Right ventricle myocardium inferior (tissue), 1 donor: ENCODE data around the gene ANP32A. TPM values are rescaled to one million over a fixed set of nuclear protein-coding genes. Genes with fewer than 3 reads are reported as not detected.
A peak's percentile ranks its signal among the peaks of the same experiment; 100 is the strongest.

Experiments used
- ATAC-seq: fragments of 200-7000 bp; cut with Tn5 transposase; one replicate; pipeline ENCODE4 v1.9.1; 2020; ENCODE audit warnings: mild to moderate bottlenecking, moderate library complexity
- DNase-seq: peaks from one replicate; pipeline ENCODE4 v3.0.0; 2021; ENCODE audit errors: missing footprints
- intact Hi-C: fragments of 100-400 bp; cut with DNase I; formaldehyde crosslinking; loops from one replicate; pipeline ENCODE4 v1.11.0; 2022
- total RNA-seq: library from RNA; stranded (reverse); fragmentation: NEBNext Ultra II Directional; extraction: Animal tissue kit (Norgen Biotek cat#: 25700); gene quantifications from one replicate; pipeline ENCODE4 v1.2.1, GENCODE V29; 2021
- donor health status: DM: no; HTN: yes; CAD: no; lungs with severe emphysema.

ANP32A gene
- total RNA-seq, 1 donor from 2014 or later: 134 TPM

- DNase-seq (no peak), ATAC-seq (no peak)
- intact Hi-C loops: no loop called here
Observed at GRCh38 chr15:68807249-68807648, 13.4 kb downstream of the ANP32A start.

GRCh38 chr15:68806220-68807060, 14.3 kb downstream of the ANP32A start:
- no peak for DNase-seq
- intact Hi-C loops: no loop called here
- peak; percentile 59 for ATAC-seq

DNA sequence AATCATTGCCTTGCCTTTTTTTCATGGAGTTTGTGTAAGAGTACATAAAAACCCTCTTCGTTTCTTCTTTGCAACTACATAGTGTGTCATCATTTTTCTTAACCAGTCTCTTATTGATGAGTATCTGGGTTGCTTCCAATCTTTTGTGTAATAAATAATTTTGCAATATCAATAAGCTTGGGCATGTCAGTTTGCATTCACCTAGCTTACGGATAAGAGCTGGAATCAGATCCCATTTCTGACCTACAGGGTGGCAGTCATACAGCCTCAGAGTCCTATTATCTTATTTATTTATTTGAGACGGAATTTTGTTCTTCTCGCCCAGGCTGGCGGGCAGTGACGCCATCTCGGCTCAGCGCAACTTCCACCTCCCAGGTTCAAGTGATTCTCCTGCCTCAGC, 18.3 kb downstream of the ANP32A start:
- ATAC-seq (no peak), DNase-seq (no peak)
- intact Hi-C loops: no loop called here

DNA sequence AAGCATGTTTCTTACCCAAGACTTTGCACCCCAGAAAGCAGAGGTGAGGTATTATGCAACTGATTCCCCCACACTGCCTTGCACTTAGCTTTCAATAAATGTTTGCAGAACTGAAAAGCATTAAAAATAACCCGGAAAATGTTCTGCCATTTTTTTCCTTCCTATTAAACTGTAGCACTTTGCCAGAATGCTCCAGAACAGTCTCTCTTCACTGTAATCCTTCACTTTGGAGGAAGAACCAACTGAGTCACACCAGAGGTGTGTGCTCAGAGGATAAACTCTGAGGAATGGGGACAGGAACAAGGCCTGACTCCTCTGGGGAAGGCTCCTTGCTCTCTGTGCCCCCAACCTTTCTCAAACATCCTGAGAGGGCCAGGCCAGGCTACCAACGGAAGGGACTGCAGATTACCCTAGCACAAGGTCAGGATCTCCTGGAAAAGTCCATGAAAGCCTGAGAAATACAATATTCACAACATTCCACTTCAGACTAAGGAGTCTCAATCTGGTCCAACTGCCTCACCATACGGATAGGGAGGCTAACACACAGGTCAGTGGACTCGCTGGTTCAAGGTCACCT, 19.0 kb downstream of the ANP32A start:
- DNase-seq (no peak), ATAC-seq (no peak)
- intact Hi-C loops: no loop called here

DNA sequence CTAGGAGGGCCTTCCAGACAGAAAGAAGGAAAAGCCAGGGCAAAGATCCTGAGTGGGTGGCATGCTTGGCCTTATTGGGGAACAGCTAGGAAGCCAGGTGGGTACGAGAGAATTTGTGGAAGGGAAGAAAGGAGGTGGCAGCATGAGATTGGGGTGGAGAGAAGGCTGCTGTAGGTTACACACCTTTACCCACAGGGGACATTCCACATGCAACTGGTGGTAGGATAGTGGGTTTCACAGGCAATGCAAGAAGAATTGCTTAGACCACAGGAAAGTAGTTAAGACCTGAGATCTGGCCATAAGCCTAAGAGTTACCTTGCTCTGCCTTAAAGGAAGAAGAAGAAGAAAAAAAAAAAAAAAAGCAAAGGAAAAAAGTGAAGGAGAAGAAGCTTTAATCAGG, 19.8 kb downstream of the ANP32A start:
- intact Hi-C loops: no loop called here
- ATAC-seq: no peak
- DNase-seq: no peak

GRCh38 chr15:68798346-68799094, 22.2 kb downstream of the ANP32A start:
- no peak for ATAC-seq
- intact Hi-C loops: no loop called here
- DNase-seq: no peak

DNA sequence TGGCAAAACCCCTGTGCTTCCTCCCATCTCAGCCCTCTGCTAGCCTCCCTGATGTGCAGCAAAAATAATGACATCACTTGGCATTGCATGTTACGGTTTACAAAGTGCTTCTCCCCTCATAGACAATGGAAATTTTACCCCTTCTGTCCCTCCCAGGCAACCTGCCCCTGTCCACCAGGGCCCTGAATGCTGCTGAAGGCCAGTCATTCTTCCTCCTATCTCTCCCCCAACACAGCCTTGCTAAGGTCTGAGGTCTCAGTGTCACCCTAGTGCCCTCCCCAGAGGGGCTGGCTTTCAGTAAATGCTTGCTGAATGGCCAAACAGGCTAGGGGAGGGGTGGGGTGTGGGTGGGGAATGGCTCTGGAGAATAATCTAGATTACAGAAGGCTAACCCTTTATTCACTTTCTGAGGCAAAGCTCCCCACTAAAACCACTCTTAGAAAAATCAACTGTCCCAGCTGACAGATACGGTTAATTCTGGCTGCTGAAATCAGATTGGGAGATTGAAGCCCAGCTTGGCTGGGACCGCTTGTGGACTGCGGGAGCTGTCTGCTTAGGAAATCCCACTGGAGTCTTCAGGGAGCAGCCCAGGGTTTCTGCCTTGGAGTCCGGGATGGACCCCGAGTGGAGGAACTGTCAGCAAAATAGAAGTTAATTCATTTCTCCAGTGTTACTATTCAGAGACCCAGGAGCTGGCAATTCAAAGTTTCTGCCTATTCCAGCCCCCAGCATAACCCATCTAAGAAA, 22.9 kb downstream of the ANP32A start:
- peak; percentile 20 for ATAC-seq
- intact Hi-C loops: no loop called here
- DNase-seq: no peak

- ATAC-seq: no peak
- DNase-seq: no peak
- intact Hi-C loops: no loop called here
Observed at GRCh38 chr15:68797191-68797590, 23.5 kb downstream of the ANP32A start.

DNA sequence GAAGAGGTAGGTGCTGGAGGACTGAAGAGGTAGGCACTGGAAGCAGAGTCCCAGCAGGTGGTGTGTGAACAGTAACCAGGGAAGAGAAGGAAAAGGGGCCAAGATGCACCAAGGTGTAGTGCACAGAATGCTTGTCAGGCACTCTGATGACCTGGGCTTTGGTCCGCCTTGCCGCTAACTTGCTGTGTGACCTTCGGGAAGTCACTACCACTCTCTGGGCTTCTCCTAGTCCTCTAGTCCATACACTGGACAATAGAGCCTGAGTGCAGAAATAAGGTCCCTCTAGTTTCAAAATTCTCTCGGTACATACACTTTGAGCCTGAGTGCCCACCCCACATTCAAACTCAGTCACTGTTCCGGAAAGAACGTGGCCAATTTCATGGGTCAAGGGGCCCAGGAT, 24.1 kb downstream of the ANP32A start:
- intact Hi-C loops: no loop called here
- no peak for DNase-seq
- ATAC-seq: no peak

GRCh38 chr15:68795298-68795848, 25.3 kb downstream of the ANP32A start:
- intact Hi-C loops: loop anchor here (2.0 kb wide), 1 partner anchor 23 kb away; no protein-coding TSS in a partner anchor
- ATAC-seq (peak; percentile 94), DNase-seq (peak; percentile 97)

- ATAC-seq (no peak), DNase-seq (no peak)
- intact Hi-C loops: loop anchor here (2.0 kb wide), 1 partner anchor 24 kb away; no protein-coding TSS in a partner anchor
Observed at GRCh38 chr15:68794863-68795262, 25.8 kb downstream of the ANP32A start.

- ATAC-seq: no peak
- intact Hi-C loops: loop anchor here (2.0 kb wide), 1 partner anchor 24 kb away; no protein-coding TSS in a partner anchor
Observed at GRCh38 chr15:68794307-68794706, 26.4 kb downstream of the ANP32A start.

GRCh38 chr15:68793776-68794175, 26.9 kb downstream of the ANP32A start:
- intact Hi-C loops: loop anchor here (2.0 kb wide), 1 partner anchor 25 kb away; no protein-coding TSS in a partner anchor
- ATAC-seq (no peak), DNase-seq (no peak)

More at GRCh38 chr15:68794307-68794706, 26.4 kb downstream of the ANP32A start:
- no peak for DNase-seq

GRCh38 chr15:68792901-68793766, 27.6 kb downstream of the ANP32A start:
- peak; percentile 30 for ATAC-seq
- intact Hi-C loops: no loop called here
- no peak for DNase-seq

- no peak for DNase-seq
- intact Hi-C loops: no loop called here
- peak; percentile 17 for ATAC-seq
Observed at GRCh38 chr15:68791431-68792283, 29.0 kb downstream of the ANP32A start.

GRCh38 chr15:68790910-68791309, 29.8 kb downstream of the ANP32A start:
- no peak for DNase-seq
- intact Hi-C loops: no loop called here
- ATAC-seq: no peak

DNA sequence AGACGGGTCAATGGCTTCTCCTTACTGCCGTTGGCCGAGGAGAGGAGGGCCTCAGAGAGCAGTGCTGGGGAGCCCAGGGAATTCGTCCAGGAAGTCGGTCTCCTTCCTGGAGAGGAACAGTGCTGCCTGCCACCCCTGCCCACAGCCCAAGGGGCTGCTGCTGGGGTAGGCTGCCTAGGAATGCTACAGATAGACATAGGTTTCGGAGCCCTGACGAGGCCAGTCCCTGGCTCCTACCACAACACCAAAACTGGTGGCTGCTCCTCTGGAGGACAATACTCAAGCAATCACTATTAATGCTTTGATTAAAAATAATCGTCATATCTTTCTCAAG, 30.5 kb downstream of the ANP32A start:
- intact Hi-C loops: no loop called here
- DNase-seq: no peak
- ATAC-seq: no peak
